Kidney (tissue), 14 donors: Measurements from ENCODE around the gene TBC1D32. TPM values are rescaled to one million over a fixed set of nuclear protein-coding genes. Genes with fewer than 3 reads are reported as not detected.
A peak's percentile ranks its signal among the peaks of the same experiment; 100 is the strongest.
"Not testable (repeated sequence)": the region's sequence is repeated elsewhere in the genome, so short reads cannot be mapped to it uniquely, and the experiment has no call there.

ENCODE experiments used
- DNase-seq, 5 donors: peaks; one replicate each; pipeline ENCODE4 v3.0.0-alpha.2; 2013 to 2020
- FAIRE-seq: peaks from 2 replicates; lab custom pipeline; 2012; peaks lifted over from hg19 to GRCh38; lab: Jason Lieb, UNC
- H3K27ac ChIP-seq, 2 donors: one replicate each; pipeline ENCODE4 v1.7.0; 2013; ENCODE audit warnings: low read depth in 2 of 2, low read length in 2 of 2, inconsistent platforms in 1 of 2
- H3K27me3 ChIP-seq: one replicate; pipeline ENCODE4 v1.7.1; 2013; ENCODE audit warnings: low read length, inconsistent platforms; ENCODE audit not compliant: control insufficient read depth, insufficient read depth
- H3K36me3 ChIP-seq, 3 donors: one replicate each; pipeline versions ENCODE4 v1.7.0 to v1.7.1; 2013; ENCODE audit warnings: low read length in 3 of 3, control low read depth in 1 of 3, inconsistent platforms in 1 of 3; ENCODE audit not compliant: insufficient read depth in 3 of 3, control insufficient read depth in 2 of 3
- H3K4me1 ChIP-seq, 3 donors: one replicate each; pipeline versions ENCODE4 v1.7.0 to v1.7.1; 2013; ENCODE audit warnings: low read length in 3 of 3, inconsistent platforms in 1 of 3, low read depth in 1 of 3; ENCODE audit not compliant: control insufficient read depth in 2 of 3, insufficient read depth in 2 of 3
- H3K4me3 ChIP-seq, 3 donors: one replicate each; pipeline versions ENCODE4 v1.7.0 to v1.8.1; 2013; ENCODE audit warnings: low read length in 3 of 3, control low read depth in 1 of 3, inconsistent platforms in 1 of 3
- H3K9ac ChIP-seq, 3 donors: one replicate each; pipeline versions ENCODE4 v1.7.0 to v1.7.1; 2013; ENCODE audit warnings: low read length in 3 of 3, control low read depth in 1 of 3, inconsistent platforms in 1 of 3
- H3K9me3 ChIP-seq, 3 donors: one replicate each; pipeline versions ENCODE4 v1.7.0 to v1.7.1; 2013; ENCODE audit warnings: low read length in 3 of 3, control low read depth in 1 of 3, inconsistent platforms in 1 of 3; ENCODE audit not compliant: control insufficient read depth in 2 of 3, insufficient read depth in 1 of 3
- intact Hi-C: fragments of 100-400 bp; cut with DNase I; formaldehyde crosslinking; loops from one replicate; pipeline ENCODE4 v1.11.1; 2022
- polyA plus RNA-seq: library from polyadenylated mRNA; stranded (reverse); fragments of 350-450 nt; fragmentation: Illumina TruSeq; extraction: RNeasy Lipid Tissue Mini Kit (QIAGEN cat#74804); gene quantifications from one replicate; pipeline ENCODE4 v1.2.3, GENCODE V29; 2014; ENCODE audit warnings: low read depth, low replicate concordance; ENCODE audit not compliant: insufficient read depth
- total RNA-seq: library from RNA; stranded (reverse); fragmentation: NEBNext Ultra II Directional; extraction: Animal tissue kit (Norgen Biotek cat#: 25700); gene quantifications from one replicate; pipeline ENCODE4 v1.2.1, GENCODE V29; 2021
- TF ChIP-seq, protein P1 (sequence below): IDR thresholded peaks from 3 replicates; pipeline ENCODE4 v1.5.1; 2012; ENCODE audit warnings: mild to moderate bottlenecking, moderate library complexity, borderline replicate concordance; ENCODE audit not compliant: insufficient read depth; ENCODE audit errors: extremely low read depth
- donor health status: control.
- donor health status: control.
- donor health status: control.
- donor health status: control.
- donor health status: control.
- donor health status: DM: yes; HTN: yes; CAD: no.
- donor health status: Normal renal cell carcinoma (clear cell type).

Gene TBC1D32
- total and polyA plus RNA-seq, 2 donors from 2014 or later, result 1.9 to 12.4 TPM

DNA sequence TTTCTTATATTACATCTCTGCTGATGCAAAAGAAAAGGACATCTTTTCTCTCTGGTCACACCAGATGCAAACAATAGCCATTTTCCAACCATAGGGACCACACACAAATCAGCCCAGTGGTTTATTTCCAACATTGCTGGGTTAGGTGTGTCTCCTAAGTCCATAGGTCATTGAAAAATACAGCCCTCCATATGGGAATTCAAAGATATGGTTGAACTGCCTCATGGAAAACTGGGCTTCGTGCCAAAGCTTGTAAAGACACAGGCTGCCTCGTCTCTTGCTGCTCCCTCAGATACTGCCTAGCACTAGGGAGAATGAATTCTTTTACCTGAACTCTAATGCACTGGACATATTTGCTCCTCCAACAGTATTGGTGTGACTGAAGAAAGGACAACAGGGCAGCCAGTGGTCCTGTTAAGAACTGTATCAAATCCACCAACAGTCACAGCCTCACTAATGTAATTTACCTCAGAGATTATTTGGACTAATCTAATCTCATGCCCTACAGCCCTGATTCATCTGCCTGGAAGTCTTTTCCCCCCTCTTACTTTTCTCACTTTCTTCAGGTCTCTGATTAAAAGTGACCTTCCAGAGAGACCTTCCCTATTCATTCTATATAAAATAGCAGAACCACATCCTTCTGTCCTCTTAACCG is 48.3 kb upstream of the TBC1D32 start:
- Histone ChIP-seq H3K36me3 (no peaks in the 10 kb centered on the region), H3K4me3 (no peak overlapping the region), H3K9ac (no peak overlapping the region), H3K27ac (no peak overlapping the region), H3K27me3 (no peaks in the 10 kb centered on the region), H3K9me3 (no peaks in the 10 kb centered on the region), H3K4me1 (no peaks in the 10 kb centered on the region)
- intact Hi-C loops, result no loop called here
- FAIRE-seq, result no peak
- peak in 1 of 5 donors; percentile 48 for DNase-seq
- TF ChIP-seq, protein P1, sequence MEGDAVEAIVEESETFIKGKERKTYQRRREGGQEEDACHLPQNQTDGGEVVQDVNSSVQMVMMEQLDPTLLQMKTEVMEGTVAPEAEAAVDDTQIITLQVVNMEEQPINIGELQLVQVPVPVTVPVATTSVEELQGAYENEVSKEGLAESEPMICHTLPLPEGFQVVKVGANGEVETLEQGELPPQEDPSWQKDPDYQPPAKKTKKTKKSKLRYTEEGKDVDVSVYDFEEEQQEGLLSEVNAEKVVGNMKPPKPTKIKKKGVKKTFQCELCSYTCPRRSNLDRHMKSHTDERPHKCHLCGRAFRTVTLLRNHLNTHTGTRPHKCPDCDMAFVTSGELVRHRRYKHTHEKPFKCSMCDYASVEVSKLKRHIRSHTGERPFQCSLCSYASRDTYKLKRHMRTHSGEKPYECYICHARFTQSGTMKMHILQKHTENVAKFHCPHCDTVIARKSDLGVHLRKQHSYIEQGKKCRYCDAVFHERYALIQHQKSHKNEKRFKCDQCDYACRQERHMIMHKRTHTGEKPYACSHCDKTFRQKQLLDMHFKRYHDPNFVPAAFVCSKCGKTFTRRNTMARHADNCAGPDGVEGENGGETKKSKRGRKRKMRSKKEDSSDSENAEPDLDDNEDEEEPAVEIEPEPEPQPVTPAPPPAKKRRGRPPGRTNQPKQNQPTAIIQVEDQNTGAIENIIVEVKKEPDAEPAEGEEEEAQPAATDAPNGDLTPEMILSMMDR, result no peak

DNA sequence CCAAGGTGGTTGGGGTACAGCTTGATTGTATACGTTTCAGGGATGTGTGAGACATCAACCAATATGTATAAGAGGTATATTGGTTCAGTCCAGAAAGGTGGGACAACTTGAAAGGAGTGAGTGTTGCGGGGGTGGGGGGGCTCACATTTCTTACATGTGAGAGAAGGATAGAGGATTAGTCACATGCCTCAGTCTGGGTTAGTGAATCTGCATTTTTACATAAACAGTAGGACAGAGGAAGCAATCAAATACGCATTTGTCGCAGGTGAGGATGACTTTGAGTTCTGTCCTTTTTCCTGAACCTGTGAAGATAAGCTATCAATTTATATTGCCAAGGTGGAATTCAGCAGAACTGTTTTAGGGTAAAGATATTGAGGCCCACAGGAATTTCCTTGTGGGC is 42.1 kb upstream of the TBC1D32 start:
- Histone ChIP-seq H3K36me3 (no peaks in the 10 kb centered on the region), H3K27me3 (no peaks in the 10 kb centered on the region), H3K9ac (no peak overlapping the region), H3K9me3 (peaks cover 0 to 4% (median 0%) of the 10 kb centered on the region in 3 donors), H3K27ac (no peak overlapping the region), H3K4me3 (no peak overlapping the region), H3K4me1 (no peaks in the 10 kb centered on the region)
- TF ChIP-seq, protein P1, result no peak
- DNase-seq, result no peak
- intact Hi-C loops, result no loop called here
- FAIRE-seq, result no peak

DNA sequence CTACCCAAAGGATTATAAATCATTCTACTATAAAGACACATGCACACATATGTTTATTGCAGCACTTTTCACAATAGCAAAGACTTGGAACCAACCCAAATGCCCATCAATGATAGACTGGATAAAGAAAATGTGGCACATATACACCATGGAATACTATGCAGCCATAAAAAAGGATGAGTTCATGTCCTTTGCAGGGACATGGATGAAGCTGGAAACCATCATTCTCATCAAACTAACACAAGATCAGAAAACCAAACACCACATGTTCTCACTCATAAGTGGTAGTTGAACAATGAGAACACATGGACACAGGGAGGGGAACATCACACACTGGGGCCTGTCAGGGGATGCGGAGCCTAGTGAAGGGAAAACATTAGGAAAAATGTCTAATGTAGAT is 39.9 kb upstream of the TBC1D32 start:
- H3K9me3 ChIP-seq, intact Hi-C loops, DNase-seq, H3K9ac ChIP-seq, H3K4me1 ChIP-seq, H3K4me3 ChIP-seq, H3K27me3 ChIP-seq, H3K36me3 ChIP-seq, FAIRE-seq, H3K27ac ChIP-seq: not testable (repeated sequence)

DNA sequence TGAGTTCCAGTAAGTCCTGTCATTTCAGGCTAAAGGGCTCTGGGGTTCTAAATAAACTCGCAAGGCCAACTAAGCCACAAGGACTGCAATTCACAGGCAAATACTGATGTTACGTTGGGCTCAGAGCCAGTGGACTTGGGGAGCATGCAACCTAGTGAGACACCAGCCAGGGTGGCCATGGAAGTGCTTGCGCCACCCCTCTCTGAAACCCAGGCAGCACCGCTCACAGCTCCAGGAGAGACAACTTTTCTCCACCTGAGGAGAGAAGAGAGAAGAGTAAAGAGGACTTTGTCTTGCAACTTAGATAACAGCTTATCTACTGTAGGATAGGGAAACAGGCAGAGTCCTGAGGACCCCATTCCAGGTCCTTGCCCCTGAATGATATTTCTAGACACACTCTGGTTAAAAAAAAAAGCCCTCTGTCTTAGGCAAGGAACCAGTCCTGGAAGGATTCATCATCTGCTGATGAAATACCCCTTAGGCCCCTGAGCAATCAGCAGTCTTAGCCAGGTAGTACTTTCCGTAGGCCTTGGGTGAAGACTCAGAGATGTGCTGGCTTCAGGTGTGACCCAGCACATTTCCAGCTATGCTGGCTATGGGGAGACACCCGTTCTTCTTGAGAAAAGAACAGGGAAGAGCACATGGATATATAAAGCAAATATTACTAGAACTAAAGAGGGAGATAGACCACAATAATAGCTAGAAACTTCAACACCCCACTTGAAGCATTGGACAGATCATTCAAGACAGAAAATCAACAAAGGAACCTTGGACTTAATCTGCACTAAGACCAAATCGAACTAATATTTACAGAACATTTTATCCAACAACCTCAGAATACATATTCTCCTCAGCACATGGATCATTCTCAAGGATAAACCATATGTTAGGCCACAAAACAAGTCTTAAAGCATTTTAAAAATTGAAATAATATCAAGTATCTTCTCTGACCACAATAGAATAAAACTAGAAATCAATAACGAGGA is 31.5 kb upstream of the TBC1D32 start:
- TF ChIP-seq, protein P1, result no peak
- no peak overlapping the region for H3K4me3 ChIP-seq
- intact Hi-C loops, result no loop called here

More for the DNA sequence above, 31.5 kb upstream of the TBC1D32 start:
- no peaks in the 10 kb centered on the region for H3K36me3 ChIP-seq
- H3K9ac ChIP-seq, result no peak overlapping the region
- H3K9me3 ChIP-seq, result no peaks in the 10 kb centered on the region
- FAIRE-seq (no peak), DNase-seq (no peak)
- no peaks in the 10 kb centered on the region for H3K4me1 ChIP-seq
- H3K27me3 ChIP-seq, result no peaks in the 10 kb centered on the region
- H3K27ac ChIP-seq, result no peak overlapping the region
